IPS-20b (cell line): ENCODE data around the gene PIK3IP1.

Source experiments
- H3K27ac ChIP-seq: one replicate; pipeline ENCODE4 v1.5.1; 2013; ENCODE audit warnings: low read length
- H3K27me3 ChIP-seq: 2 replicates; pipeline ENCODE4 v1.6.1; 2013; ENCODE audit warnings: mild to moderate bottlenecking, low read length, inconsistent platforms; ENCODE audit not compliant: insufficient read depth
- H3K36me3 ChIP-seq: 2 replicates; pipeline ENCODE4 v1.6.1; 2013; ENCODE audit warnings: low read depth, mild to moderate bottlenecking, inconsistent platforms, low read length, moderate library complexity; ENCODE audit not compliant: insufficient read depth
- H3K4me1 ChIP-seq: 2 replicates; pipeline ENCODE4 v1.6.1; 2013; ENCODE audit warnings: mild to moderate bottlenecking, control low read depth, inconsistent platforms, low read length, moderate library complexity; ENCODE audit not compliant: insufficient read depth
- H3K4me3 ChIP-seq: 2 replicates; pipeline ENCODE4 v1.5.1; 2013; ENCODE audit warnings: mild to moderate bottlenecking, low read length, inconsistent platforms
- H3K9ac ChIP-seq: 2 replicates; pipeline ENCODE4 v1.6.1; 2013; ENCODE audit warnings: low read depth, mild to moderate bottlenecking, inconsistent platforms, low read length, moderate library complexity
- H3K9me3 ChIP-seq: 2 replicates; pipeline ENCODE4 v1.6.1; 2013; ENCODE audit warnings: mild to moderate bottlenecking, low read depth, low read length, inconsistent platforms; ENCODE audit not compliant: insufficient read depth

Gene PIK3IP1, protein sequence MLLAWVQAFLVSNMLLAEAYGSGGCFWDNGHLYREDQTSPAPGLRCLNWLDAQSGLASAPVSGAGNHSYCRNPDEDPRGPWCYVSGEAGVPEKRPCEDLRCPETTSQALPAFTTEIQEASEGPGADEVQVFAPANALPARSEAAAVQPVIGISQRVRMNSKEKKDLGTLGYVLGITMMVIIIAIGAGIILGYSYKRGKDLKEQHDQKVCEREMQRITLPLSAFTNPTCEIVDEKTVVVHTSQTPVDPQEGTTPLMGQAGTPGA

DNA sequence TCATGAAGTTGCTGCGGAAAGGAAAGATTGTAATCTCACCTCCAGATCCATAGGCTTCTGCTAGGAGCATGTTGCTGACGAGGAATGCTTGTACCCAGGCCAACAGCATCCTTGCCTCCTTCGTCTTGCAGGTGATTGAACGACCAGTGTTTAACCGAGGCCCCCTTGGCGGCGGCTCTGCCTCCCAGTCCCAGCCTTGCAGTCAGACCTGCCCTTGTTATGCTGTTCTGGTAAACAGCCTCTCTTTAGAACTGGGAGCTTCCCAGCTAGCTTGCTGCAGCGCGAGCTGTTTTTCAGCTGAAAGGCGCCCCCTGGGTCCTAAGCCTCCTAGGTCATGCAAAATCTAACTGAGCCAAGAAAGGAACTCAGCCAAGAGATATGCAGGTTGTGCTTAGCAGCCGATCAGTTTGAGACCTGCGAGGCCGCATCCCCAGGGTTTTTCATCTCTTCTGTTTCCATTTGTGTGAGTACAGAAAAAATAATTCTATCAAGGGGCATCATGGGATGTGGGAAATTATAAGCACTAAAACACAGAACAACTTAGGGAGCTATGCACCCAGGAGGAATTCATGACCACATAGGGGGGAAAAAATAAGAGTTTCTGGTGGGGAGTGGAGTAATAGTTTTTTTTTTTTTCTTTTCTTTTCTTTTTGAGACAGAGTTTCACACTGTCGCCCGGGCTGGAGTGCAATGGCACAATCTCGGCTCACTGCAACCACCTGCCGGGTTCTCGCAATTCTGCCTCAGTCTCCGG, at the start of gene PIK3IP1:
Gene PIK3IP1 (minus strand): TSS at position 253 of the 754 bp plus-strand sequence. CDS start 144 bp downstream, at position 109.
- Histone ChIP-seq H3K9me3 (no peaks in the 10 kb centered on the region), H3K36me3 (no peaks in the 10 kb centered on the region), H3K9ac (peak within 1 kb of the TSS; percentile 40; the same call in 1 of the 2 replicates), H3K4me3 (peak within 1 kb of the TSS; percentile 58), H3K4me1 (peaks cover 5% of the 10 kb centered on the region; the same call in 1 of the 2 replicates), H3K27me3 (peaks cover 38% of the 10 kb centered on the region), H3K27ac (no peak within 1 kb of the TSS)

DNA sequence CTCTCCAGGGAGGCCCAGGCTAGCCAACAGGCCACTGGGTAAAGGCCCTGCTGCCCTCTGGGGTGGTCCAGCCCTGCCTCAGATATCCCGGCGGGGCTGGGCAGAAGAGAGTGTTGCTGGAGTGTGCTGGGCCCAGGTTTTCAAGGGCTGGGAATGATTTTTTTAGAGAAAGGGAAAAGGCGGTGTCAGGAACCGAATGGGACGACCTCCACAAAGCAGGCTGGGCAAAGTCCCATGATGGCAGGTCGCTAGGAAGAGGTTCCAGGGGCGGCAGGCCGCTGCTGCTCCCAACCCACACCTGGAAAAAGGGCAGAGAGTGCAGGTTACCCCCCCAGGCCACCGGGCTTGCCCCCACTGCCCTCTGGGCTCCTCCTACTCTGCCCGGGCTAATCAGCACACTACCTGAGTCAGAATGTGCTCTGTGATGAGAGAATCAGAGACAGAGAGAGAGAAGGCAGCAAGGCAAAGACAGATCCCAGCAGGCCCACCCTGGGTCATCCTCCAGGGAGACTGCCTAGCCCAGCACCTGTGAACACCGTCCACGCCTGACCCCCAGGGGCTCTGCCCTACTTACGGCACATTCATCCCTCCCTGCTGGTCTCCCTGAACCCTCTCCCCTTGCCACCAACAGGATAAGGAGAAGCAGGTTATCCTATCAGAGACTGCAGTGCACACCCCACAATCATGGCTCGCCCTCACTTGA, 49.2 kb upstream of the PIK3IP1 start:
- Histone ChIP-seq H3K27me3 (no peaks in the 10 kb centered on the region), H3K4me3 (peak overlapping the region; percentile 90), H3K36me3 (peaks cover 72% of the 10 kb centered on the region), H3K9me3 (no peaks in the 10 kb centered on the region), H3K27ac (peak overlapping the region; percentile 8), H3K4me1 (peaks cover 27% of the 10 kb centered on the region), H3K9ac (peak overlapping the region; percentile 96; the same call in 1 of the 2 replicates)

DNA sequence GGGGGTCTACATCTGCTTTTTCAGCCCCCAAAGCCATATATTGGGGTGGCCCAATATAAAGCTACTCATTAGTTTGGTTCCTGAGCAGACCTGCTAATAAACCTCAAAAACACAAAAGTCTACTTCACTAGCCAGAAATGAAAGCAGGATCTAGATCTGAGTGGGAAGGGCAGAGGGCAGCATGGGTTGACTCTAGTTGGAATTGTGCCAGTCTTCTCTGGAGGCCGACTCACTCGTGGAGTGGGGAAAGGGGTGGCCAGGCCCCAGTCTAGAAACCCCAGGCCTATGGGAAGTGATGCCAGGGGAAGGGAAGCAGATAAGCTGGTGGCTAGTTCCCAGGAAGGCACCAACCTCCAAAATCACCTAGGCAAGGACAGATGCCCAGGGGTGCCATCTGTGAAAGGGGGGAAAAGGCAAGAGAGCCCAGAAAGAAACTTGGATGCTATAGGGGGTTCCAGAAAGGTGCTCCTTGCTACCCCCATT, 48.5 kb upstream of the PIK3IP1 start:
- Histone ChIP-seq H3K4me3 (no peak overlapping the region), H3K36me3 (peaks cover 78% of the 10 kb centered on the region)

DNA sequence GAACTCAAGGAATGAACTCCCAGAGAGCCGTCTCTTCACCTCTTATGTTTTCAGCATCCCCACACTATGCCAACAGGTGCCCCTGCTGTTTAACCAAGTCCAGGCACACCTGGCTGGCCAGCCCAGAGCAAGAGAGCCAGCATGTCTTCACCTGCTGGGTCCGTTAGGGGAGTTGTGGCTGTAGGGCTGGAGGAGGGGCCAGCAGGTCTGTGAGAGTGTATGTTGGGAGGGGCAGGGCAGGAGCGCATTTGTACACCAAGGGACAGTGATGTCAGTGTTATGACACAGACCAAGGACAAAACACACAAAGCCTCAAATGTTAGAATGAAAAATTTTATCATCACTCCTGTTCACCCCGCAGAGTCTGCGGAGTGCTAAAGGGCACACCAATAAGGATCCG, 48.1 kb upstream of the PIK3IP1 start:
- Histone ChIP-seq H3K9me3 (no peaks in the 10 kb centered on the region), H3K27me3 (no peaks in the 10 kb centered on the region), H3K27ac (no peak overlapping the region), H3K4me3 (no peak overlapping the region), H3K36me3 (peaks cover 82% of the 10 kb centered on the region), H3K4me1 (peaks cover 27% of the 10 kb centered on the region), H3K9ac (no peak overlapping the region)

More for the DNA sequence above, 48.5 kb upstream of the PIK3IP1 start:
- H3K27ac ChIP-seq, result no peak overlapping the region
- peaks cover 27% of the 10 kb centered on the region for H3K4me1 ChIP-seq
- no peak overlapping the region for H3K9ac ChIP-seq
- H3K9me3 ChIP-seq, result no peaks in the 10 kb centered on the region
- H3K27me3 ChIP-seq, result no peaks in the 10 kb centered on the region

DNA sequence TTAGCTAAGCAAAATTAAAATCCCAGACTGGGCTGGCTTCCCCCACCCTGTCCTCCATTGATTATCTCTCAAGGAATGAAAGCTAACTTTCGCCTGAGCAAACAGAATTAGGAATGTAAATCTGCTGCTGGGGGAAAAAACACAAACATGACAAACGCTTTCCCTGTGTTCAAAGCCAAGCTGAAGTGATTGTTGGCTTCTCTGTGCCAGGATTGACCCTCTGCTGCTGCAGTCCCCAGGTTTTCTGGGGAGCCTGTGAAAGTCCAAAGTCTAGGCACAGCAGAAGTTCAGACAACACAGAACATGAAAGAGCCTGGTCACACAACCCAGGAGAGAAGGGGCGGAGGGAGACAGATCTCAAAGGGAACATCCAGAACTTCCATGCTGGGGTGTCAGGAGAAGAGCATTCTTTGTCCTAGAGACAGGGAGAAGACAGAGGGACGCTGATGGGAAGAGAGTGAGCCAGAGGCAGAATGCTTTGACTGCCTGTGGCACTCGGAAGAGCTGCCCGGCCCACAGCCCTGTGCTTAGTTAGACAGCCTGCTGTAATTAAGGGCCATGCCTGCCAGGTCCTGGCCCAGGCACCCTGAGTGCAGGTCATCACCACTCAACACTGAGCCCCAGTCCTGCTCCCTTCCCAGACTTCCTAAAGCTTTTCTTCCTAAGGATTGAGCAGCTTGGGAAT, 47.0 kb upstream of the PIK3IP1 start:
- peak overlapping the region; percentile 43; the same call in 1 of the 2 replicates for H3K9ac ChIP-seq
- H3K27ac ChIP-seq, result peak overlapping the region; percentile 15
- peaks cover 21% of the 10 kb centered on the region for H3K4me1 ChIP-seq
- peaks cover 89% of the 10 kb centered on the region for H3K36me3 ChIP-seq
- no peak overlapping the region for H3K4me3 ChIP-seq
- no peaks in the 10 kb centered on the region for H3K9me3 ChIP-seq
- H3K27me3 ChIP-seq, result no peaks in the 10 kb centered on the region

DNA sequence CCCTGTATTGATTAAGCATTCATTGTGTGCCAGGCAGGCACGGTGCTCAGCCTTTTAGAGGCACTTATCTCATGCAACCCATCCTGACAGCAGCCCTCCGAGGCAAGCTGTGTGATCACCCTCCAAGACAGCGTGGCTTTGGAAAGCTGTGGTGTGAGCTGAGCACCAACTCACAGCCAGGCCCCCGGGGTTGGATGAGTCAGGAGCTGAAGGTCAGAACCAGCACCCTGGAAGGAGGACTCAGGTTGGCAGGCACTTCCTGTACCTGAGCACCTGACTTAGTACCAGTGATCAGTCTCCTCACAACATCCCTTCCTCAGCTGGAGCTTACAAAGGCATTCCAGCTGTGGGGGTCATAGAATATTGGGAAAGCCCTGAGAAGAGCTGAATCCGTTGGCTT, 44.9 kb upstream of the PIK3IP1 start:
- no peak overlapping the region for H3K9ac ChIP-seq
- H3K4me3 ChIP-seq, result no peak overlapping the region
- no peaks in the 10 kb centered on the region for H3K9me3 ChIP-seq
- peaks cover 6% of the 10 kb centered on the region for H3K4me1 ChIP-seq
- H3K36me3 ChIP-seq, result peaks cover 96% of the 10 kb centered on the region
- no peaks in the 10 kb centered on the region for H3K27me3 ChIP-seq
- H3K27ac ChIP-seq, result no peak overlapping the region

DNA sequence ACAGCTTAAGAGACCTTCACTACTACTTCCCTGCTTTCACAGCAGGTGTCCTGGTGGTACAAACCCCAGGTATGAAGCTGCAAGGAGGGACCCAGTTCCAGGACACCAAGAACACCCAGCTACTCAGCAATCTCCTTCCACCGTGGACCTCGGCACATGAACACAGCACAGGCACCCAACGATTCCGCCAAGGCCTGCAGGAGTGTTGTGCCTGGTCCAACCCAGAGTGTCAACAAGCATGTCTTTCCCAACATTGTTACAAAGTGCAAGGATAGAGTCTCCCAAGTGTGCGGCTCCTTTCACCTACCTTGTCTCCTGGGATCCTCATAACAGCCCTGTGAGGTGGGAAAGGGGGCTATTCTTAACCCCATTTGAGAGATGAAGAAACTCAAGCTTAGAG, 42.0 kb upstream of the PIK3IP1 start:
- Histone ChIP-seq H3K9ac (no peak overlapping the region), H3K27me3 (no peaks in the 10 kb centered on the region), H3K4me3 (no peak overlapping the region), H3K9me3 (no peaks in the 10 kb centered on the region), H3K4me1 (no peaks in the 10 kb centered on the region), H3K27ac (no peak overlapping the region), H3K36me3 (peaks cover 96% of the 10 kb centered on the region)

DNA sequence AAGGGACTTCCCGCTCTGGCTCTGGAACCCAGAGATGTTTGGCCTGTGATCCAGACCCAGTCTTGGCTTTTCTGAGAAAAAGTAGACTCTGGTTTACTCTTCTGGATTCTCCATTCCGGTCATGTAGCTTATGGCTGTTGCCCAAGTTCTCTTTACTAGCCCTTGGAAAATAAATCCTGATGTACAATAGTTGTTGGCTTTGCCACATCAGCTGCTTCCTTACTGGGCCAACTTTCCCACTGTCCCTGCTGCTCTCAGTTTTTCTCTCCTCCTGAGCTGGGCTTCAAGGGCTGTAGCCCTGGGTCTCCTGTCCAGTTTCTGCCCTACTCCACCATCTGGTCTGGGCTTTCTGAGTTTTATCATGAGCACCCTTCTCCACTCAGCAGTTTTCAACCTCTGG, 41.4 kb upstream of the PIK3IP1 start:
- Histone ChIP-seq H3K4me1 (no peaks in the 10 kb centered on the region), H3K4me3 (no peak overlapping the region), H3K9ac (no peak overlapping the region), H3K27ac (no peak overlapping the region), H3K27me3 (no peaks in the 10 kb centered on the region), H3K36me3 (peaks cover 96% of the 10 kb centered on the region), H3K9me3 (no peaks in the 10 kb centered on the region)

DNA sequence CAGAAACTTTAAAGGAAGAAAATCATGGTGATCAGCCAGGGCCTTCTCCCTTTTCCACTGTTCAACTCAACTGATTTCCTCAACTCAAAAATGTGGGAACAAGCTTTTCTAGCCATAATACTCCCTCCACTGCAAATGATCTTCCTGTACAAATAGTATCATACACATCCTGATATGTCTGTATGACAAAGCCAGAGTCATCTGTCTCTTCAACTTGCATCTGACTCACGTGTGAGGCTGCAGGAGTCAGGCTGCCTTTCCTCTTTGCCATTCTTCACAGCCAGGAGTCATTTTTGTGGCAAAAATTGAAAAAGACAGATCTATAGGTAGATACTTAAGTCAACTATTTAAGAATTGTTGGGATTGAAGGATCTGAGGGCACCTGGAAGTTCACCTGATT, 40.6 kb upstream of the PIK3IP1 start:
- Histone ChIP-seq H3K4me3 (no peak overlapping the region), H3K9me3 (no peaks in the 10 kb centered on the region), H3K27me3 (no peaks in the 10 kb centered on the region), H3K27ac (no peak overlapping the region), H3K9ac (no peak overlapping the region), H3K36me3 (peaks cover 96% of the 10 kb centered on the region), H3K4me1 (no peaks in the 10 kb centered on the region)

DNA sequence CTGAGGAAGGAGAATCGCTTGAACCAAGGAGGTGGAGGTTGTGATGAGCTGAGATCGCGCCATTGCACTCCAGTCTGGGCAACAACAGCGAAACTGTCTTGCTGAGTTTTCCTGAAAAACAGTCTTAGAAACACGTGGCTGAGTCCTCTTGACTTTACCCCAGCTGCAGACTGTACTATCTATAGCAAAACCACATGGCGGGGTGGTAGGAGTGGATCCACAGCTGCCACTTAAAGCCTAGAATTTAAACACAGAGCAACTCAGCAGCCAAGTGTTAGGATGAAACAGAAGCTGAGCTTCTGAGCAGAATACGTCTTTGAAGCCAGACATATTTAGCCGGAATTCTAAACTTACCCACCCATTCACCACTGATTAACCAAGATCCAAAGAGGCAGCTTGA, 39.7 kb upstream of the PIK3IP1 start:
- H3K27ac ChIP-seq, result no peak overlapping the region
- H3K9me3 ChIP-seq, result no peaks in the 10 kb centered on the region
- no peaks in the 10 kb centered on the region for H3K27me3 ChIP-seq
- no peak overlapping the region for H3K4me3 ChIP-seq
- H3K4me1 ChIP-seq, result no peaks in the 10 kb centered on the region
- no peak overlapping the region for H3K9ac ChIP-seq
- H3K36me3 ChIP-seq, result peaks cover 96% of the 10 kb centered on the region

DNA sequence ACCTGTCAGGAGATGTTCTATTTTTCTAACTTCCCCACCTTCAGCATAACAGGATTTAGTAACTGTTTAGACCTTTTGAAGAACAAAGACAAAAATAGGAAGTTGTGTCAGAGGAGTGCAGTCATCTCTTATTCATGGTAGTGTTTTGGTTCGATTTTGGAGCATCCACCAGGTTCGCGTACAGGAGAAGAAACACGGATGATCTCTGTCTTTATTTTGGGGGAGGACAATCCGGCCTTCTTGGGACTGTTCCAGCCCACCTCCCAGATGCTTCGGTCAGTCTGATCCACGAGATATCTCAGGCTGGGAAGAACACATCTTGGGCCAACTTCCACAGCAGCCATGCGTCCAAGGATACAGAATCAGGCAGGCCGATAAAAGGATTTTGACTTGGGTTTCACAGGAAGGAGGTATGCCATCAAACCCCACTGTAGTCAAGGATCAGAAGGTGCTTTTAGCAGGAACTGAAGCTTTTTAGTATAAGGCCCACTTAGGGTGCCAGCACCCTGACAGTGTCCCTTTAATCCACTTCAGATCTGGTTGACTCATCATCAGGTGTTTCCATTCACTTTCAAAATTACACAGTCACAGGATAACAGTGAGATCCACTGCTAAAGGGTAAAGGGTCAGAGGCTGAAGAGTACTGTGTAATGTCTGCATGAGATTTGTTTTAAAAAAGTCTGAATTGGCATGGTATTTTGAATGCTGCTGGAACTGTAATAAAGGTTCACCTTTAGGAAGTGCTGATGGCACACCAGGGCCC, 37.3 kb upstream of the PIK3IP1 start:
- H3K4me3 ChIP-seq, result no peak overlapping the region
- H3K9ac ChIP-seq, result no peak overlapping the region
- H3K27ac ChIP-seq, result no peak overlapping the region
- peaks cover 98% of the 10 kb centered on the region for H3K36me3 ChIP-seq
- no peaks in the 10 kb centered on the region for H3K27me3 ChIP-seq
- H3K4me1 ChIP-seq, result no peaks in the 10 kb centered on the region
- no peaks in the 10 kb centered on the region for H3K9me3 ChIP-seq
